Colonic mucosa (tissue), 4 donors: ENCODE results near the gene XRN1. TPM values are rescaled to one million over a fixed set of nuclear protein-coding genes. Genes with fewer than 3 reads are reported as not detected.
"Not testable (repeated sequence)": the region's sequence is repeated elsewhere in the genome, so short reads cannot be mapped to it uniquely, and the experiment has no call there.

ENCODE experiments used
- DNase-seq: peaks from one replicate; pipeline ENCODE4 v3.0.0-alpha.2; 2020
- H3K27ac ChIP-seq: fragments of 200-600 bp; one replicate; pipeline ENCODE4 v1.8.0; 2021
- H3K27me3 ChIP-seq: fragments of 200-600 bp; one replicate; pipeline ENCODE4 v1.8.0; 2021
- H3K36me3 ChIP-seq: fragments of 200-600 bp; one replicate; pipeline ENCODE4 v1.8.0; 2021
- H3K4me1 ChIP-seq: fragments of 200-600 bp; one replicate; pipeline ENCODE4 v1.8.0; 2021; ENCODE audit warnings: mild to moderate bottlenecking
- H3K4me3 ChIP-seq: fragments of 200-600 bp; one replicate; pipeline ENCODE4 v1.8.0; 2021
- H3K9ac ChIP-seq, 2 donors: one replicate each; pipeline ENCODE4 v1.7.0; 2013; ENCODE audit warnings: control low read depth in 2 of 2, low read depth in 2 of 2, low read length in 2 of 2
- H3K9me3 ChIP-seq: fragments of 200-600 bp; one replicate; pipeline ENCODE4 v1.8.0; 2021
- intact Hi-C: fragments of 100-400 bp; cut with DNase I; formaldehyde crosslinking; loops from one replicate; pipeline ENCODE4 v1.14.1; 2022
- total RNA-seq, 2 donors: library from RNA; stranded (reverse); fragmentation: NEBNext Ultra II Directional in 1 of 2; extraction: Animal tissue kit (Norgen Biotek cat#: 25700) in 1 of 2; gene quantifications; one replicate each; pipeline ENCODE4 v1.2.1, GENCODE V29; 2021
- TF ChIP-seq, protein P1 (sequence below): fragments of 200-600 bp; IDR thresholded peaks from one replicate; pipeline ENCODE4 v1.8.0; 2022; ENCODE audit warnings: antibody characterized with exemption, mild to moderate bottlenecking
- donor health status: healthy.
- donor health status: DM: no; HTN: no; CAD: no.
- donor health status: DM: no; HTN: no; CAD: no.

XRN1 gene
- total RNA-seq, 2 donors from 2014 or later = 23.3 to 57.0 TPM

DNA sequence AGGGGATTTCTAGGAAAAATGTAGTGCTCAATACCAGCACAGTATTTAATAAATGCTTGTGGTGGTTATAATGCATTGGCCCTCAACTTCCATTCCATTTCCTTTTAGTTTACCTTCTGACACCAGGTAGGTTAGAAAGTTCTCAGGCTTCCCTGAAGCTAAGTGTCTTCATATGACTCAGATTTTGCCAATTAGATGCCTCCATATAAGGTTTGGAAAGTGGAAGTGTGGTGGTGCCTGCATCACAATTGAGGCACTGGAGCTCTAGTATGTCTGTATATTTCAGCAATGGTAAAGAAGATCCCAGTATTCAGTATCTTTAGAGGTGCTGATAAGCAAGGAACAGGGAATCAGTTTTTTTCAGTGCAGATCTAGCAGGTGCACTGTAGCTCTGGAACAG is 18.3 kb downstream of the XRN1 start:
- Histone ChIP-seq H3K36me3 (no peaks in the 10 kb centered on the region), H3K9me3 (no peaks in the 10 kb centered on the region), H3K27ac (no peak overlapping the region), H3K4me3 (no peak overlapping the region), H3K4me1 (no peaks in the 10 kb centered on the region), H3K27me3 (no peaks in the 10 kb centered on the region), H3K9ac (no peak overlapping the region)
- no peak for DNase-seq
- intact Hi-C loops = no loop called here
- TF ChIP-seq, protein P1, sequence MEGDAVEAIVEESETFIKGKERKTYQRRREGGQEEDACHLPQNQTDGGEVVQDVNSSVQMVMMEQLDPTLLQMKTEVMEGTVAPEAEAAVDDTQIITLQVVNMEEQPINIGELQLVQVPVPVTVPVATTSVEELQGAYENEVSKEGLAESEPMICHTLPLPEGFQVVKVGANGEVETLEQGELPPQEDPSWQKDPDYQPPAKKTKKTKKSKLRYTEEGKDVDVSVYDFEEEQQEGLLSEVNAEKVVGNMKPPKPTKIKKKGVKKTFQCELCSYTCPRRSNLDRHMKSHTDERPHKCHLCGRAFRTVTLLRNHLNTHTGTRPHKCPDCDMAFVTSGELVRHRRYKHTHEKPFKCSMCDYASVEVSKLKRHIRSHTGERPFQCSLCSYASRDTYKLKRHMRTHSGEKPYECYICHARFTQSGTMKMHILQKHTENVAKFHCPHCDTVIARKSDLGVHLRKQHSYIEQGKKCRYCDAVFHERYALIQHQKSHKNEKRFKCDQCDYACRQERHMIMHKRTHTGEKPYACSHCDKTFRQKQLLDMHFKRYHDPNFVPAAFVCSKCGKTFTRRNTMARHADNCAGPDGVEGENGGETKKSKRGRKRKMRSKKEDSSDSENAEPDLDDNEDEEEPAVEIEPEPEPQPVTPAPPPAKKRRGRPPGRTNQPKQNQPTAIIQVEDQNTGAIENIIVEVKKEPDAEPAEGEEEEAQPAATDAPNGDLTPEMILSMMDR = no peak

DNA sequence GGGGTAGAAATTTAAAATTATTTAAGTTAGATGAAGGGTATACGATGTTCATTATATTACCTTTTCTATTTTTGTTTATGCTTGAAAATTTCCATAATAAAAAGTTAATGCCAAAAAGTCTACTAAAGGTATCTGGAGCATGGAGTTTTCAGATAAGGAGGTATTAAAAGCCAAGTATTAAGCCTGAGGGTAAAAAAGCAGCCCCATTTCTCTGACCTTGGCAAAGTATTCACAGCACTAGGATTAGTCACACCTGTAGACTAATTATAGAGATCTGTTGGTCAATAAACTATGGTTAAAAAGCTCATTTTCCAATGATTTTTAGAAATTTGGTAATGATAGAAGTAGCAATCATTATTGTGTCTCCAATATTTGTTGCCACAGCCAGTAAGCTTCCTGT is 23.1 kb downstream of the XRN1 start:
- Histone ChIP-seq H3K9me3 (no peaks in the 10 kb centered on the region), H3K36me3 (no peaks in the 10 kb centered on the region), H3K4me3 (no peak overlapping the region), H3K27ac (no peak overlapping the region), H3K9ac (no peak overlapping the region), H3K4me1 (no peaks in the 10 kb centered on the region), H3K27me3 (no peaks in the 10 kb centered on the region)
- no peak for DNase-seq
- TF ChIP-seq, protein P1 = no peak
- intact Hi-C loops = no loop called here

- Histone ChIP-seq H3K4me3 (no peak overlapping the region), H3K9me3 (no peaks in the 10 kb centered on the region), H3K27ac (no peak overlapping the region), H3K36me3 (no peaks in the 10 kb centered on the region), H3K9ac (no peak overlapping the region), H3K4me1 (no peaks in the 10 kb centered on the region), H3K27me3 (no peaks in the 10 kb centered on the region)
- TF ChIP-seq, protein P1 = no peak
- intact Hi-C loops = no loop called here
- no peak for DNase-seq
These were observed 28.8 kb downstream of the XRN1 start for GRCh38 chr3:142418926-142419592.

- Histone ChIP-seq H3K27me3 (no peaks in the 10 kb centered on the region), H3K27ac (no peak overlapping the region), H3K9me3 (no peaks in the 10 kb centered on the region), H3K36me3 (peaks cover 4% of the 10 kb centered on the region), H3K4me1 (no peaks in the 10 kb centered on the region), H3K9ac (no peak overlapping the region), H3K4me3 (no peak overlapping the region)
- TF ChIP-seq, protein P1 = no peak
- intact Hi-C loops = no loop called here
- DNase-seq = no peak
These were observed 30.5 kb downstream of the XRN1 start for GRCh38 chr3:142417302-142417701.

DNA sequence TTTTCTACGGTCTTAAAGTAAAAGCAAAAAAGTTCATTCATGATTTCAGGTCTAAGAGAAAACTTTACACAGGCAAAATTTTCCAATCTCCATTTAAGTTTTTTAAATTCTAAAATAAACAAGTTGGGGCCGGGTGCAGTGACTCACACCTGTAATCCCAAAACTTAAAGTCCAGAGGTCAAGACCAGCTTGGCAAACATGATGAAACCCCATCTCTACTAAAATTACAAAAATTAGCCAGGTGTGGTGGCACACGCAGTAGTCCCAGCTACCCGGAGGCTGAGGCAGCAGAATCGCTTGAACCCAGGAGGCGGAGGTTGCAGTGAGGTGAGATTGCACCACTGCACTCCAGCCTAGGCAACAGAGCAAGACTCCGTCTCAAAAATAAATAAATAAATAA is 47.3 kb downstream of the XRN1 start:
- H3K4me3 ChIP-seq, H3K27ac ChIP-seq, H3K4me1 ChIP-seq, H3K27me3 ChIP-seq, H3K9ac ChIP-seq, DNase-seq, intact Hi-C loops, H3K9me3 ChIP-seq: not testable (repeated sequence)
- peaks cover 13% of the 10 kb centered on the region for H3K36me3 ChIP-seq

DNA sequence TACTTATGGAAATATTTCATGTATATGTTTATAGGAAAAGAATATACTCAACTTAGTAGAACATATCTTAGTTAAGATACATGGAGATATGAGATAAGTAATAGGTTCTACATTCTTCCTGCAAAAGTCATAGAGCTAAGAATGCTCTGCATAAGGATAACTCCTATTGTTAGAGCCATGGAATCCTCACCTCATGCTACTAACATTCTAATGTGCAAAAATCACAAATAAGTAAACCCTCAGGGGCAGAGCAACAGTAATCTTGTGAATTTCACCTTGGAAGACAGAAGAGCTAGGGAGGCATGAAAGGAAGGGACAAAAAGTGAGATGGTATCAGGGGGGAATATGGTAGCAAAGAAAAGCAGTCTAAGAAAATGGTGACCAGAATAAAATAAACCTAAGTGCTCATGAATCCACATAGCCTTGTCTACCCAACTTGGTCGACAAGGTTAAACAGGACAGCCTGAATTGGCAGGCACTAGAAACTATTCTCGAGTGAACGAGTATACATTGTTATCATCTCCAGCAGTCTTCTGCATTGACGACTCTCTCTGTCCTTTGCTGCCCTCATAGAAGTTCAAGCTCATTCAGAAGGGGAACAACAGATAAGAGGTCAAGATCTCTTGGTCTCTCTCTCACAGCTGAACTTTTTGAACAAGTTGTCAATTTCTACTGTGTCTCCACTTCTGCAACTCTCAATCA is 52.8 kb downstream of the XRN1 start:
- Histone ChIP-seq H3K9ac (no peak overlapping the region), H3K4me1 (no peaks in the 10 kb centered on the region), H3K27me3 (no peaks in the 10 kb centered on the region), H3K4me3 (no peak overlapping the region), H3K36me3 (peaks cover 18% of the 10 kb centered on the region), H3K9me3 (no peaks in the 10 kb centered on the region), H3K27ac (no peak overlapping the region)
- intact Hi-C loops = no loop called here
- DNase-seq = no peak
- TF ChIP-seq, protein P1 = no peak
